Liver (tissue), 9 donors: ENCODE data around the gene NTM. TPM values are rescaled to one million over a fixed set of nuclear protein-coding genes. Genes with fewer than 3 reads are reported as not detected.

ENCODE experiments used
- DNase-seq: peaks from one replicate; pipeline ENCODE4 v3.0.0-alpha.2; 2017; ENCODE audit warnings: low spot score
- H3K27ac ChIP-seq, 2 donors: one replicate each; pipeline ENCODE4 v1.7.0; 2013; ENCODE audit warnings: inconsistent platforms in 2 of 2, low read length in 2 of 2, control low read depth in 1 of 2, low read depth in 1 of 2, mild to moderate bottlenecking in 1 of 2
- H3K27me3 ChIP-seq, 4 donors: one replicate each; pipeline versions ENCODE4 v1.6.1 to v1.7.0; 2013; ENCODE audit warnings: low read length in 3 of 4, inconsistent platforms in 1 of 4, mild to moderate bottlenecking in 1 of 4, moderate library complexity in 1 of 4; ENCODE audit not compliant: control insufficient read depth in 4 of 4, insufficient read depth in 4 of 4
- H3K36me3 ChIP-seq, 4 donors: one replicate each; pipeline versions ENCODE4 v1.6.1 to v1.7.0; 2013; ENCODE audit warnings: low read length in 3 of 4, mild to moderate bottlenecking in 3 of 4, low read depth in 1 of 4, moderate library complexity in 1 of 4; ENCODE audit not compliant: control insufficient read depth in 4 of 4, insufficient read depth in 3 of 4
- H3K4me1 ChIP-seq, 4 donors: one replicate each; pipeline versions ENCODE4 v1.6.1 to v1.7.0; 2013; ENCODE audit warnings: low read length in 3 of 4, mild to moderate bottlenecking in 3 of 4, moderate library complexity in 1 of 4; ENCODE audit not compliant: control insufficient read depth in 4 of 4, insufficient read depth in 4 of 4
- H3K4me3 ChIP-seq, 3 donors: one replicate each; pipeline versions ENCODE4 v1.6.1 to v1.7.0; 2013; ENCODE audit warnings: low read length in 3 of 3, control low read depth in 1 of 3, low read depth in 1 of 3, mild to moderate bottlenecking in 1 of 3
- H3K9ac ChIP-seq, 2 donors: one replicate each; pipeline ENCODE4 v1.7.0; 2013; ENCODE audit warnings: low read length in 2 of 2, mild to moderate bottlenecking in 2 of 2, moderate library complexity in 2 of 2, control low read depth in 1 of 2, low read depth in 1 of 2
- H3K9me3 ChIP-seq, 4 donors: one replicate each; pipeline versions ENCODE4 v1.6.1 to v1.7.0; 2013; ENCODE audit warnings: low read length in 3 of 4; ENCODE audit not compliant: control insufficient read depth in 4 of 4
- EGR1 ChIP-seq, 2 donors: IDR thresholded peaks; 2 replicates each; pipeline ENCODE4 v1.6.1; 2016 to 2018; ENCODE audit warnings: antibody characterized with exemption in 2 of 2, low read depth in 2 of 2
- FOXA1 ChIP-seq: IDR thresholded peaks from 2 replicates; pipeline ENCODE4 v1.6.1; 2016; ENCODE audit warnings: antibody characterized with exemption
- GABPA ChIP-seq, 2 donors: IDR thresholded peaks in 1 of 2; conservative IDR thresholded peaks in 1 of 2; 2 replicates each; pipeline ENCODE4 v1.6.1; 2016; ENCODE audit warnings: antibody characterized with exemption in 2 of 2, mild to moderate bottlenecking in 1 of 2, moderate library complexity in 1 of 2
- HNF4A ChIP-seq, 2 donors: conservative IDR thresholded peaks; 2 replicates each; pipeline ENCODE4 v1.6.1; 2016; ENCODE audit warnings: antibody characterized with exemption in 2 of 2, mild to moderate bottlenecking in 2 of 2
- MAX ChIP-seq: IDR thresholded peaks from 2 replicates; pipeline ENCODE4 v1.6.1; 2016; ENCODE audit warnings: antibody characterized with exemption
- NR2F2 ChIP-seq: IDR thresholded peaks from 2 replicates; pipeline ENCODE4 v1.6.1; 2016; ENCODE audit warnings: antibody characterized with exemption
- RAD21 ChIP-seq, 2 donors: IDR thresholded peaks; 2 replicates each; pipeline ENCODE4 v1.6.1; 2016; ENCODE audit warnings: antibody characterized with exemption in 2 of 2, mild to moderate bottlenecking in 2 of 2
- REST ChIP-seq: IDR thresholded peaks from 2 replicates; pipeline ENCODE4 v1.6.1; 2016; ENCODE audit warnings: antibody characterized with exemption, mild to moderate bottlenecking
- RXRA ChIP-seq, 2 donors: IDR thresholded peaks; 2 replicates each; pipeline ENCODE4 v1.6.1; 2017 to 2018; ENCODE audit warnings: antibody characterized with exemption in 2 of 2, mild to moderate bottlenecking in 1 of 2
- ZBTB33 ChIP-seq: IDR thresholded peaks from 2 replicates; pipeline ENCODE4 v1.6.1; 2016; ENCODE audit warnings: antibody characterized with exemption
- WGBS: extraction: QIAGEN DNeasy Blood & Tissue Kit; methylation state at CpG from one replicate; pipeline ENCODE4 v1.1.7; 2013; 5-methylcytosine and 5-hydroxymethylcytosine counted together
- polyA plus RNA-seq, 2 donors: library from polyadenylated mRNA; stranded (reverse) in 1 of 2; unstranded in 1 of 2; fragments of 200-250 nt in 1 of 2; fragments of >200 nt in 1 of 2; fragmentation: Nextera tagmentation in 1 of 2; extraction: Ambion mirVana in 1 of 2; gene quantifications; one replicate each; pipeline versions ENCODE4 v1.2.1 to v1.2.3, GENCODE V29; 2013 to 2015
- total RNA-seq, 2 donors: library from RNA; depleted of rRNA; stranded (reverse); fragments of >200 nt; gene quantifications; one replicate each; pipeline ENCODE4 v1.2.3, GENCODE V29; 2014
- donor health status: healthy.
- donor health status: healthy.
- donor health status: healthy.
- donor health status: healthy.
- donor health status: healthy.

Gene NTM
- total and polyA plus RNA-seq, 4 donors, result 0.08 to 1.1 (median 0.08) TPM; not detected in 1

- H3K27ac ChIP-seq, result no peak overlapping the region
- no peak for DNase-seq
- no peak overlapping the region for H3K9ac ChIP-seq
- peaks cover 0 to 7% (median 4%) of the 10 kb centered on the region in 4 donors for H3K27me3 ChIP-seq
- no peak for TF ChIP-seq FOXA1
- no peak for TF ChIP-seq EGR1 (IDR thresholded peaks at IDR 0.05; ENCODE audit: low read depth in 2 of 2)
- TF ChIP-seq MAX, result no peak
- WGBS, result 70% methylated on average over 9 of the region's 9 CpGs
- no peaks in the 10 kb centered on the region for H3K36me3 ChIP-seq
- no peak overlapping the region for H3K4me3 ChIP-seq
- no peaks in the 10 kb centered on the region for H3K9me3 ChIP-seq
- no peaks in the 10 kb centered on the region for H3K4me1 ChIP-seq
These were observed 311.5 kb downstream of the NTM start for GRCh38 chr11:131681920-131682319.

- 79% methylated on average over 22 of the region's 22 CpGs for WGBS
- TF ChIP-seq REST, result no peak
- no peak for TF ChIP-seq FOXA1
- no peak for TF ChIP-seq NR2F2
- TF ChIP-seq GABPA (IDR thresholded peaks at IDR 0.05 in 1 of 2, conservative IDR thresholded peaks at IDR 0.05 in 1 of 2), result no peak
- no peak for TF ChIP-seq HNF4A (conservative IDR thresholded peaks at IDR 0.05)
- Histone ChIP-seq H3K36me3 (no peaks in the 10 kb centered on the region), H3K4me1 (no peaks in the 10 kb centered on the region), H3K27me3 (peaks cover 0 to 7% (median 4%) of the 10 kb centered on the region in 4 donors), H3K4me3 (no peak overlapping the region), H3K9ac (no peak overlapping the region), H3K9me3 (no peaks in the 10 kb centered on the region), H3K27ac (no peak overlapping the region)
- no peak for DNase-seq
These were observed 312.1 kb downstream of the NTM start for GRCh38 chr11:131682373-131683015.

- 79% methylated on average over 5 of the region's 5 CpGs for WGBS
- Histone ChIP-seq H3K9ac (no peak overlapping the region), H3K4me1 (peaks cover 0 to 4% (median 2%) of the 10 kb centered on the region in 4 donors), H3K9me3 (no peaks in the 10 kb centered on the region), H3K36me3 (no peaks in the 10 kb centered on the region), H3K27ac (no peak overlapping the region), H3K4me3 (no peak overlapping the region), H3K27me3 (peaks cover 0 to 7% (median 4%) of the 10 kb centered on the region in 4 donors)
- DNase-seq, result no peak
- no peak for TF ChIP-seq RXRA (IDR thresholded peaks at IDR 0.05)
- TF ChIP-seq ZBTB33, result no peak
- no peak for TF ChIP-seq EGR1 (IDR thresholded peaks at IDR 0.05; ENCODE audit: low read depth in 2 of 2)
- TF ChIP-seq HNF4A (conservative IDR thresholded peaks at IDR 0.05), result no peak
- no peak for TF ChIP-seq RAD21 (IDR thresholded peaks at IDR 0.05)
These were observed 312.7 kb downstream of the NTM start for GRCh38 chr11:131683131-131683530.
